ENCODE data around the gene ATF4. TPM values are rescaled to one million over a fixed set of nuclear protein-coding genes. Genes with fewer than 3 reads are reported as not detected.

Gene ATF4
- polyA plus RNA-seq, 1 donor from 2014 or later, result 394 TPM

GRCh38 chr22:39514373-39514973 lies 5.9 kb upstream of the ATF4 start:
- Histone ChIP-seq H3K9me3 (ENCODE audit: low read length) (no peaks in the 10 kb centered on the region), H3K4me3 (ENCODE audit: low read length) (no peak overlapping the region), H3K27me3 (ENCODE audit: insufficient read depth, low read depth, low read length) (no peaks in the 10 kb centered on the region), H3K36me3 (ENCODE audit: insufficient read depth, low read length) (peaks cover 9% of the 10 kb centered on the region), H3K79me2 (replicated peaks; ENCODE audit: insufficient read depth, low read length) (peaks cover 2% of the 10 kb centered on the region), H3F3A (ENCODE audit: insufficient read depth, low read length, poor library complexity, severe bottlenecking) (peaks cover 4% of the 10 kb centered on the region), H3K9ac (ENCODE audit: low read length) (no peak overlapping the region), H3K4me2 (ENCODE audit: low read length) (no peak overlapping the region), H3K9me2 (ENCODE audit: insufficient read depth, low read length) (no peaks in the 10 kb centered on the region), H4K20me1 (ENCODE audit: insufficient read depth) (no peaks in the 10 kb centered on the region), H3K27ac (ENCODE audit: low read length) (no peak overlapping the region), H2AFZ (ENCODE audit: low read depth, low read length) (no peak overlapping the region)
- peak; percentile 70 for TF ChIP-seq CTCF (IDR thresholded peaks at IDR 0.05; ENCODE audit: poor library complexity, severe bottlenecking)
- TF ChIP-seq EP300 (conservative IDR thresholded peaks at IDR 0.05; ENCODE audit: poor library complexity, severe bottlenecking), result no peak
- peak; percentile 74 for TF ChIP-seq SMC3 (conservative IDR thresholded peaks at IDR 0.05; ENCODE audit: poor library complexity)
- no peak for TF ChIP-seq MXI1 (conservative IDR thresholded peaks at IDR 0.05; ENCODE audit: poor library complexity, severe bottlenecking)
- peak; percentile 53 for TF ChIP-seq RAD21 (conservative IDR thresholded peaks at IDR 0.05)

GRCh38 chr22:39515266-39516050 lies 4.9 kb upstream of the ATF4 start:
- Histone ChIP-seq H3K36me3 (ENCODE audit: insufficient read depth, low read length) (peaks cover 9% of the 10 kb centered on the region), H3K4me3 (ENCODE audit: low read length) (no peak overlapping the region), H3F3A (ENCODE audit: insufficient read depth, low read length, poor library complexity, severe bottlenecking) (peaks cover 4% of the 10 kb centered on the region), H3K4me2 (ENCODE audit: low read length) (no peak overlapping the region), H3K79me2 (replicated peaks; ENCODE audit: insufficient read depth, low read length) (peaks cover 3% of the 10 kb centered on the region), H3K9me2 (ENCODE audit: insufficient read depth, low read length) (no peaks in the 10 kb centered on the region), H2AFZ (ENCODE audit: low read depth, low read length) (no peak overlapping the region), H3K9me3 (ENCODE audit: low read length) (no peaks in the 10 kb centered on the region), H3K27me3 (ENCODE audit: insufficient read depth, low read depth, low read length) (no peaks in the 10 kb centered on the region), H3K9ac (ENCODE audit: low read length) (no peak overlapping the region), H4K20me1 (ENCODE audit: insufficient read depth) (no peaks in the 10 kb centered on the region), H3K27ac (ENCODE audit: low read length) (no peak overlapping the region)
- TF ChIP-seq TAF1 (IDR thresholded peaks at IDR 0.05; ENCODE audit: low read depth) (no peak), SMC3 (conservative IDR thresholded peaks at IDR 0.05; ENCODE audit: poor library complexity) (no peak), CTCF (IDR thresholded peaks at IDR 0.05; ENCODE audit: poor library complexity, severe bottlenecking) (no peak), EP300 (conservative IDR thresholded peaks at IDR 0.05; ENCODE audit: poor library complexity, severe bottlenecking) (no peak), POLR2AphosphoS5 (IDR thresholded peaks at IDR 0.05) (no peak), REST (IDR thresholded peaks at IDR 0.05; ENCODE audit: borderline replicate concordance) (no peak), EZH2 (IDR thresholded peaks at IDR 0.05; ENCODE audit: borderline replicate concordance, insufficient read depth, low read length, poor library complexity, severe bottlenecking) (no peak), MXI1 (conservative IDR thresholded peaks at IDR 0.05; ENCODE audit: poor library complexity, severe bottlenecking) (no peak), RAD21 (conservative IDR thresholded peaks at IDR 0.05) (no peak)
